Ovary (tissue), 3 donors: ENCODE measurements around the gene PARD3.

Experiments
- EP300 ChIP-seq: sonication (generic); formaldehyde crosslinking; IDR thresholded peaks from one replicate; pipeline ENCODE4 v1.6.1; 2017; ENCODE audit warnings: antibody characterized with exemption
- POLR2A ChIP-seq: fragments of 450-650 bp; IDR thresholded peaks from one replicate; pipeline ENCODE4 v1.6.1; 2017; ENCODE audit warnings: antibody characterized with exemption, mild to moderate bottlenecking, moderate library complexity
- TF ChIP-seq, protein P1 (sequence below), 3 donors: fragments of 450-650 bp in 2 of 3; fragments of 200-600 bp in 1 of 3; IDR thresholded peaks; one replicate each; pipeline versions ENCODE4 v1.5.1 to v1.8.0; 2016 to 2022; ENCODE audit warnings: antibody characterized with exemption in 3 of 3, mild to moderate bottlenecking in 1 of 3
- donor health status: DM: no; HTN: no; CAD: no.

DNA sequence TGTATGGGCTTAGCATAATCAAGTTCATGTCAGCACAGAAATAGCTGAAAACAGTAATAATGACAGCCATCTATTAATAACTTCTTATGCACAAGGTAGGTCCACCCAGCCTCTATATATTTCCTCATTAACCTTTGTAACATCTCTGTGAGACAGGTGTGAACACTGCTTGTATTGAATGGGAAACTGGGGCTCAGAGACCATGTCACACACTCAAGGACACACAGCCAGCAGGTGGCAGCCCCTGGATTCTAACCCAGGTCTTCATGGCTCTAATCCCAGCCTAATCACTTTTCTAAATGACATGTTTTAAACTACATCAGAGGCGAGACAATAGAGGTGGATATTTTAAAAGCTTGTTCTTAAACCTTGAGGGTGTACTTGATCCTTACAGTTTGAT is 591.4 kb downstream of the PARD3 start:
- TF ChIP-seq, protein P1, sequence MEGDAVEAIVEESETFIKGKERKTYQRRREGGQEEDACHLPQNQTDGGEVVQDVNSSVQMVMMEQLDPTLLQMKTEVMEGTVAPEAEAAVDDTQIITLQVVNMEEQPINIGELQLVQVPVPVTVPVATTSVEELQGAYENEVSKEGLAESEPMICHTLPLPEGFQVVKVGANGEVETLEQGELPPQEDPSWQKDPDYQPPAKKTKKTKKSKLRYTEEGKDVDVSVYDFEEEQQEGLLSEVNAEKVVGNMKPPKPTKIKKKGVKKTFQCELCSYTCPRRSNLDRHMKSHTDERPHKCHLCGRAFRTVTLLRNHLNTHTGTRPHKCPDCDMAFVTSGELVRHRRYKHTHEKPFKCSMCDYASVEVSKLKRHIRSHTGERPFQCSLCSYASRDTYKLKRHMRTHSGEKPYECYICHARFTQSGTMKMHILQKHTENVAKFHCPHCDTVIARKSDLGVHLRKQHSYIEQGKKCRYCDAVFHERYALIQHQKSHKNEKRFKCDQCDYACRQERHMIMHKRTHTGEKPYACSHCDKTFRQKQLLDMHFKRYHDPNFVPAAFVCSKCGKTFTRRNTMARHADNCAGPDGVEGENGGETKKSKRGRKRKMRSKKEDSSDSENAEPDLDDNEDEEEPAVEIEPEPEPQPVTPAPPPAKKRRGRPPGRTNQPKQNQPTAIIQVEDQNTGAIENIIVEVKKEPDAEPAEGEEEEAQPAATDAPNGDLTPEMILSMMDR (IDR thresholded peaks at IDR 0.05), result no peak
- no peak for TF ChIP-seq POLR2A
- no peak for TF ChIP-seq EP300
